HepG2 (cell line): Measurements from ENCODE around the gene FBF1. TPM values are rescaled to one million over a fixed set of nuclear protein-coding genes. Genes with fewer than 3 reads are reported as not detected.
A peak's percentile ranks its signal among the peaks of the same experiment; 100 is the strongest.

Experiments
- ETV6 ChIP-seq: sonication (generic); formaldehyde crosslinking; conservative IDR thresholded peaks from 2 replicates; pipeline ENCODE4 v1.4.0; 2020; ENCODE audit warnings: missing genetic modification reagents
- HNRNPL ChIP-seq: fragments of 200-400 bp; formaldehyde crosslinking; IDR thresholded peaks from 2 replicates; pipeline ENCODE4 v1.6.1; 2017; ENCODE audit warnings: mild to moderate bottlenecking, low read depth, low read length
- MTF1 ChIP-seq: sonication (generic); formaldehyde crosslinking; IDR thresholded peaks from 2 replicates; pipeline ENCODE4 v1.5.0; 2020; ENCODE audit warnings: missing genetic modification reagents
- POGZ ChIP-seq: sonication (generic); formaldehyde crosslinking; IDR thresholded peaks from 2 replicates; pipeline ENCODE4 v1.4.0; 2020; ENCODE audit warnings: mild to moderate bottlenecking, missing genetic modification reagents
- RELA ChIP-seq: sonication (generic); formaldehyde crosslinking; IDR thresholded peaks from 2 replicates; pipeline ENCODE4 v1.4.0; 2020; ENCODE audit warnings: missing genetic modification reagents
- REPIN1 ChIP-seq: sonication (generic); formaldehyde crosslinking; IDR thresholded peaks from 2 replicates; pipeline ENCODE4 v1.8.0; 2022; ENCODE audit warnings: missing genetic modification reagents, low read depth, mild to moderate bottlenecking, borderline replicate concordance
- RXRA ChIP-seq: sonication (generic); formaldehyde crosslinking; IDR thresholded peaks from 2 replicates; pipeline ENCODE4 v1.5.1; 2020; ENCODE audit warnings: missing genetic modification reagents
- XRCC5 ChIP-seq: fragments of 200-400 bp; formaldehyde crosslinking; optimal IDR thresholded peaks from 2 replicates; pipeline ENCODE3; 2017; ENCODE audit warnings: mild to moderate bottlenecking, low read length
- ZBTB42 ChIP-seq: sonication (generic); formaldehyde crosslinking; IDR thresholded peaks from 2 replicates; pipeline ENCODE4 v1.5.0; 2020; ENCODE audit warnings: mild to moderate bottlenecking, missing genetic modification reagents
- ZBTB43 ChIP-seq: sonication (generic); formaldehyde crosslinking; conservative IDR thresholded peaks from 2 replicates; pipeline ENCODE4 v1.4.0; 2020; ENCODE audit warnings: missing genetic modification reagents
- ZNF230 ChIP-seq: sonication (generic); formaldehyde crosslinking; IDR thresholded peaks from 2 replicates; pipeline ENCODE4 v1.4.0; 2020; ENCODE audit warnings: mild to moderate bottlenecking, missing genetic modification reagents
- ZNF264 ChIP-seq: sonication (generic); formaldehyde crosslinking; IDR thresholded peaks from 2 replicates; pipeline ENCODE4 v1.4.0; 2020; ENCODE audit warnings: missing genetic modification reagents
- ZNF451 ChIP-seq: sonication (generic); formaldehyde crosslinking; IDR thresholded peaks from 2 replicates; pipeline ENCODE4 v1.5.0; 2020; ENCODE audit warnings: mild to moderate bottlenecking, missing genetic modification reagents
- ZNF496 ChIP-seq: sonication (generic); formaldehyde crosslinking; IDR thresholded peaks from 2 replicates; pipeline ENCODE4 v1.8.1; 2023; ENCODE audit warnings: mild to moderate bottlenecking, moderate library complexity, missing genetic modification reagents; ENCODE audit not compliant: insufficient replicate concordance
- polyA plus RNA-seq, 8 experiments: library from polyadenylated mRNA; depleted of rRNA in 3 of 8; stranded (reverse) in 7 of 8; unstranded in 1 of 8; fragments of >200 nt; fragmentation: Illumina TruSeq in 4 of 8; extraction: Trizol in 4 of 8; gene quantifications; 2 replicates each; pipeline versions ENCODE4 v1.2.1 to v1.2.3, GENCODE V29; 2011 to 2016; ENCODE audit warnings: low read depth in 4 of 8, missing spikeins in 1 of 8, mixed read lengths in 1 of 8; ENCODE audit not compliant: insufficient read depth in 1 of 8
- total RNA-seq, 5 experiments: library from RNA; depleted of rRNA; stranded (reverse); fragments of >200 nt; fragmentation: Illumina TruSeq; extraction: Trizol; gene quantifications; 2 replicates each; pipeline ENCODE4 v1.2.3, GENCODE V29; 2016; ENCODE audit warnings: low read depth in 1 of 5
- TF ChIP-seq, protein P1 (sequence below): sonication (generic); formaldehyde crosslinking; IDR thresholded peaks from 2 replicates; pipeline ENCODE4 v1.5.1; 2020; ENCODE audit warnings: mild to moderate bottlenecking, missing genetic modification reagents, borderline replicate concordance
- TF ChIP-seq, protein P2 (sequence below): sonication (generic); formaldehyde crosslinking; IDR thresholded peaks from 2 replicates; pipeline ENCODE4 v1.4.0; 2020; ENCODE audit warnings: missing genetic modification reagents, low read depth, mild to moderate bottlenecking, borderline replicate concordance
- TF ChIP-seq, protein P3 (sequence below): sonication (generic); formaldehyde crosslinking; IDR thresholded peaks from 2 replicates; pipeline ENCODE4 v1.5.1; 2020; ENCODE audit warnings: missing genetic modification reagents, mild to moderate bottlenecking, borderline replicate concordance
- TF ChIP-seq, protein P4 (sequence below): sonication (generic); formaldehyde crosslinking; IDR thresholded peaks from 2 replicates; pipeline ENCODE4 v1.8.0; 2022; ENCODE audit warnings: mild to moderate bottlenecking, missing genetic modification reagents

Gene FBF1
- total and polyA plus RNA-seq, 2 of the 13 experiments (the other 11 are each of a cell fraction or from before 2014, with no cell fraction given): 2.4 to 8.1 TPM

DNA sequence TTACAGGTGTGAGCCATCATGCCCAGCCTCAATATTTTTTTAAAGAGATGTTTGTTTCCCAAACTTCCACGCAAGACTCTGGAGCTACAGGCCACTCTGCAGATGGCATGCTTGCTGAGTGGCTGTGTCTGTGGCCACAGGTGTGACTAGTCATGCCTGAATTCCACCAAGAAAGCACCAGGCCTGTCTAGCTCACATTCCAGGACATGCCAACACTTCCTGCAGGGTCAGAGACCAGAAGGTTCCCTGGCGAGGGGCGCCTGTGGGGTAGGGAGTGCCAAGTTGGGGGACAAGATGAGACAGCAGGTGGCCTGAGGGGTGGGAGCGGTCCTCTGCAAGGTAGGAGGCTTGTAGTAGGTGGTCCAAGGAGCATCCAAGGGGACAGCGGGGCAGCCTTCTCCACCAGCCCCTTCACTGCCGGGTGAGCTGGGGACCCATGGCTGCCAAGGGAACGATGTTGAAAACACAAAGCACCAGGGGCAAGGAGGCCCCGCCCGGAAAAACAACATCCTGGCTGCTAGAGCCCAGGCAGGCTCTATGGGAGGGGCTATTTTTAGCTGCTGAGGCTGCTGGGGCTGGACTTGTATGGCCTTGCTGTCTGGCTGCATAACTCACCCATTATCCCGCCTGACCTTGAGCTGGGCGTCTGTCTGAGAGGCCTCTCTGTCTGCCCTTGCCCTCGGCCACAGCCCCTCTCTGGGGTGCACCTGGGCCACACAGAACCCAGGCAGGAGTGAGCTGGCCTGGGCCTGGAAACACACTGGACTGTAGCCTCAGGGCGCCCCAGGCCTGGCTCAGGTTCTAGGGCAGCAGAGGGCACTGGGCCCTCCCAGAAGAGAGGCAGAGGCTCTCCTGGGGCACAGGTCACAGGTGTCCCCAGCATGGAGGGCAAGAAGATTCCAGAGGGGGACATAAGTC lies 68.1 kb downstream of the FBF1 start (continued):
- TF ChIP-seq, protein P1, sequence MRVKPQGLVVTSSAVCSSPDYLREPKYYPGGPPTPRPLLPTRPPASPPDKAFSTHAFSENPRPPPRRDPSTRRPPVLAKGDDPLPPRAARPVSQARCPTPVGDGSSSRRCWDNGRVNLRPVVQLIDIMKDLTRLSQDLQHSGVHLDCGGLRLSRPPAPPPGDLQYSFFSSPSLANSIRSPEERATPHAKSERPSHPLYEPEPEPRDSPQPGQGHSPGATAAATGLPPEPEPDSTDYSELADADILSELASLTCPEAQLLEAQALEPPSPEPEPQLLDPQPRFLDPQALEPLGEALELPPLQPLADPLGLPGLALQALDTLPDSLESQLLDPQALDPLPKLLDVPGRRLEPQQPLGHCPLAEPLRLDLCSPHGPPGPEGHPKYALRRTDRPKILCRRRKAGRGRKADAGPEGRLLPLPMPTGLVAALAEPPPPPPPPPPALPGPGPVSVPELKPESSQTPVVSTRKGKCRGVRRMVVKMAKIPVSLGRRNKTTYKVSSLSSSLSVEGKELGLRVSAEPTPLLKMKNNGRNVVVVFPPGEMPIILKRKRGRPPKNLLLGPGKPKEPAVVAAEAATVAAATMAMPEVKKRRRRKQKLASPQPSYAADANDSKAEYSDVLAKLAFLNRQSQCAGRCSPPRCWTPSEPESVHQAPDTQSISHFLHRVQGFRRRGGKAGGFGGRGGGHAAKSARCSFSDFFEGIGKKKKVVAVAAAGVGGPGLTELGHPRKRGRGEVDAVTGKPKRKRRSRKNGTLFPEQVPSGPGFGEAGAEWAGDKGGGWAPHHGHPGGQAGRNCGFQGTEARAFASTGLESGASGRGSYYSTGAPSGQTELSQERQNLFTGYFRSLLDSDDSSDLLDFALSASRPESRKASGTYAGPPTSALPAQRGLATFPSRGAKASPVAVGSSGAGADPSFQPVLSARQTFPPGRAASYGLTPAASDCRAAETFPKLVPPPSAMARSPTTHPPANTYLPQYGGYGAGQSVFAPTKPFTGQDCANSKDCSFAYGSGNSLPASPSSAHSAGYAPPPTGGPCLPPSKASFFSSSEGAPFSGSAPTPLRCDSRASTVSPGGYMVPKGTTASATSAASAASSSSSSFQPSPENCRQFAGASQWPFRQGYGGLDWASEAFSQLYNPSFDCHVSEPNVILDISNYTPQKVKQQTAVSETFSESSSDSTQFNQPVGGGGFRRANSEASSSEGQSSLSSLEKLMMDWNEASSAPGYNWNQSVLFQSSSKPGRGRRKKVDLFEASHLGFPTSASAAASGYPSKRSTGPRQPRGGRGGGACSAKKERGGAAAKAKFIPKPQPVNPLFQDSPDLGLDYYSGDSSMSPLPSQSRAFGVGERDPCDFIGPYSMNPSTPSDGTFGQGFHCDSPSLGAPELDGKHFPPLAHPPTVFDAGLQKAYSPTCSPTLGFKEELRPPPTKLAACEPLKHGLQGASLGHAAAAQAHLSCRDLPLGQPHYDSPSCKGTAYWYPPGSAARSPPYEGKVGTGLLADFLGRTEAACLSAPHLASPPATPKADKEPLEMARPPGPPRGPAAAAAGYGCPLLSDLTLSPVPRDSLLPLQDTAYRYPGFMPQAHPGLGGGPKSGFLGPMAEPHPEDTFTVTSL: peak; percentile 41; the same call in 1 of the 2 replicates
- TF ChIP-seq, protein P2, sequence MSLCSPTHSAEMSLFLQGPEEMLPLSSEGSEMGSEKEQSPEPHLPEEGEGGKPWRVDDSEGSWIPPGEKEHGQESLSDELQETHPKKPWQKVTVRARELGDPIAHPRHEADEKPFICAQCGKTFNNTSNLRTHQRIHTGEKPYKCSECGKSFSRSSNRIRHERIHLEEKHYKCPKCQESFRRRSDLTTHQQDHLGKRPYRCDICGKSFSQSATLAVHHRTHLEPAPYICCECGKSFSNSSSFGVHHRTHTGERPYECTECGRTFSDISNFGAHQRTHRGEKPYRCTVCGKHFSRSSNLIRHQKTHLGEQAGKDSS (CRISPR knock-in tag): peak; percentile 80; the same call in 1 of the 2 replicates
- TF ChIP-seq ETV6 (CRISPR knock-in tag) (peak; percentile 64; the same call in 1 of the 2 replicates), ZBTB43 (CRISPR knock-in tag) (peak; percentile 93), ZBTB42 (CRISPR knock-in tag) (no peak), XRCC5 (peak; percentile 89), POGZ (CRISPR knock-in tag) (peak; percentile 50), ZNF451 (CRISPR knock-in tag) (peak; percentile 66; the same call in 1 of the 2 replicates), ZNF264 (peak; percentile 75; the same call in 1 of the 2 replicates), ZNF496 (CRISPR knock-in tag) (no peak), REPIN1 (peak; percentile 98), RELA (CRISPR knock-in tag) (0 out of 2 replicates have a peak, but pooled peaks have one; percentile 81), ZNF230 (CRISPR knock-in tag) (peak; percentile 14; the same call in 1 of the 2 replicates), HNRNPL (peak; percentile 99), MTF1 (CRISPR knock-in tag) (no peak), RXRA (CRISPR knock-in tag) (peak; percentile 99)
- TF ChIP-seq, protein P3, sequence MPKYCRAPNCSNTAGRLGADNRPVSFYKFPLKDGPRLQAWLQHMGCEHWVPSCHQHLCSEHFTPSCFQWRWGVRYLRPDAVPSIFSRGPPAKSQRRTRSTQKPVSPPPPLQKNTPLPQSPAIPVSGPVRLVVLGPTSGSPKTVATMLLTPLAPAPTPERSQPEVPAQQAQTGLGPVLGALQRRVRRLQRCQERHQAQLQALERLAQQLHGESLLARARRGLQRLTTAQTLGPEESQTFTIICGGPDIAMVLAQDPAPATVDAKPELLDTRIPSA (CRISPR knock-in tag): no peak
- TF ChIP-seq, protein P4, sequence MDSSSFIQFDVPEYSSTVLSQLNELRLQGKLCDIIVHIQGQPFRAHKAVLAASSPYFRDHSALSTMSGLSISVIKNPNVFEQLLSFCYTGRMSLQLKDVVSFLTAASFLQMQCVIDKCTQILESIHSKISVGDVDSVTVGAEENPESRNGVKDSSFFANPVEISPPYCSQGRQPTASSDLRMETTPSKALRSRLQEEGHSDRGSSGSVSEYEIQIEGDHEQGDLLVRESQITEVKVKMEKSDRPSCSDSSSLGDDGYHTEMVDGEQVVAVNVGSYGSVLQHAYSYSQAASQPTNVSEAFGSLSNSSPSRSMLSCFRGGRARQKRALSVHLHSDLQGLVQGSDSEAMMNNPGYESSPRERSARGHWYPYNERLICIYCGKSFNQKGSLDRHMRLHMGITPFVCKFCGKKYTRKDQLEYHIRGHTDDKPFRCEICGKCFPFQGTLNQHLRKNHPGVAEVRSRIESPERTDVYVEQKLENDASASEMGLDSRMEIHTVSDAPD (CRISPR knock-in tag): peak; percentile 92
